Measurements from ENCODE around the gene USP17L11.
"Not testable (repeated sequence)": the region's sequence is repeated elsewhere in the genome, so short reads cannot be mapped to it uniquely, and the experiment has no call there.

USP17L11 gene

GRCh38 chr4:9215105-9215504 is at the start of gene USP17L11:
USP17L11 (plus strand) TSS chr4:9215405; CDS start chr4:9215405, 0 bp downstream.
- DNase-seq = not testable (repeated sequence)

- DNase-seq = not testable (repeated sequence)
Measured at GRCh38 chr4:9165990-9166389, 49.2 kb upstream of the USP17L11 start.

- not testable (repeated sequence) for DNase-seq
Measured at GRCh38 chr4:9169791-9170459, 45.3 kb upstream of the USP17L11 start, which contains the start of gene FAM90A26. FAM90A26 (plus strand) TSS chr4:9170409; CDS start chr4:9173173, 2,764 bp downstream.

GRCh38 chr4:9210357-9210756 is 4.8 kb upstream of the USP17L11 start, which contains the start of gene USP17L10:
USP17L10 (plus strand) TSS chr4:9210657; CDS start chr4:9210657, 0 bp downstream.
- not testable (repeated sequence) for DNase-seq

GRCh38 chr4:9214701-9215100 is 504 bp upstream of the USP17L11 start:
- DNase-seq = not testable (repeated sequence)

- not testable (repeated sequence) for DNase-seq
Measured at GRCh38 chr4:9219852-9220251, 4.6 kb downstream of the USP17L11 start, which contains the start of gene USP17L12. USP17L12 (plus strand) TSS chr4:9220152; CDS start chr4:9220152, 0 bp downstream.

GRCh38 chr4:9224596-9224995 is 9.4 kb downstream of the USP17L11 start, which contains the start of gene USP17L13:
USP17L13 (plus strand) TSS chr4:9224896; CDS start chr4:9224896, 0 bp downstream.
- DNase-seq = not testable (repeated sequence)

GRCh38 chr4:9230249-9230648 is 15.0 kb downstream of the USP17L11 start:
- not testable (repeated sequence) for DNase-seq

- DNase-seq = not testable (repeated sequence)
Measured at GRCh38 chr4:9234085-9234484, 18.9 kb downstream of the USP17L11 start, which contains the start of gene USP17L15. USP17L15 (plus strand) TSS chr4:9234385; CDS start chr4:9234385, 0 bp downstream.

- not testable (repeated sequence) for DNase-seq
Measured at GRCh38 chr4:9238461-9238860, 23.3 kb downstream of the USP17L11 start.

- not testable (repeated sequence) for DNase-seq
Measured at GRCh38 chr4:9243579-9243978, 28.4 kb downstream of the USP17L11 start, which contains the start of gene USP17L17. USP17L17 (plus strand) TSS chr4:9243879; CDS start chr4:9243879, 0 bp downstream.

- DNase-seq = not testable (repeated sequence)
Measured at GRCh38 chr4:9247953-9248680, 32.9 kb downstream of the USP17L11 start, which contains the start of gene USP17L18. USP17L18 (plus strand) TSS chr4:9248630; CDS start chr4:9248630, 0 bp downstream.

- not testable (repeated sequence) for DNase-seq
Measured at GRCh38 chr4:9253078-9253477, 37.9 kb downstream of the USP17L11 start, which contains the start of gene USP17L19. USP17L19 (plus strand) TSS chr4:9253378; CDS start chr4:9253378, 0 bp downstream.

GRCh38 chr4:9257824-9258223 is 42.6 kb downstream of the USP17L11 start, which contains the start of gene USP17L20:
USP17L20 (plus strand) TSS chr4:9258124; CDS start chr4:9258124, 0 bp downstream.
- DNase-seq = not testable (repeated sequence)

GRCh38 chr4:9262572-9262971 is 47.4 kb downstream of the USP17L11 start, which contains the start of gene USP17L21:
USP17L21 (plus strand) TSS chr4:9262872; CDS start chr4:9262872, 0 bp downstream.
- DNase-seq = not testable (repeated sequence)
